CD4-positive, alpha-beta T cell (primary cell): Measurements from ENCODE around the gene ABHD14A. TPM values are rescaled to one million over a fixed set of nuclear protein-coding genes. Genes with fewer than 3 reads are reported as not detected.
"Not testable (repeated sequence)": the region's sequence is repeated elsewhere in the genome, so short reads cannot be mapped to it uniquely, and the experiment has no call there.

ENCODE experiments used
- ATAC-seq: fragments of 200-7000 bp; cut with Tn5 transposase; one replicate; pipeline ENCODE4 v1.10.0; 2022; ENCODE audit warnings: mild to moderate bottlenecking; ENCODE audit not compliant: poor library complexity
- CTCF ChIA-PET: fragments of 350-600 bp; sonication (Branson Sonifier 250); formaldehyde crosslinking; loops from one replicate; lab custom pipeline; 2021; ENCODE audit warnings: antibody characterized with exemption, inconsistent platforms; lab: Charles Lee
- POLR2A ChIA-PET: fragments of 350-600 bp; sonication (Branson Sonifier 250); formaldehyde crosslinking; loops from one replicate; lab custom pipeline; 2021; ENCODE audit warnings: antibody characterized with exemption, inconsistent platforms; lab: Charles Lee
- DNase-seq, 14 experiments: peaks; one replicate each; pipeline ENCODE4 v3.0.0-alpha.2; 2013 to 2020; ENCODE audit warnings: mixed read lengths in 2 of 14
- H3K27ac ChIP-seq, 2 donors: one replicate each; pipeline versions ENCODE4 v1.5.1 to v1.7.0; 2013; ENCODE audit warnings: low read length in 2 of 2, low read depth in 1 of 2, mild to moderate bottlenecking in 1 of 2
- H3K27me3 ChIP-seq, 2 experiments: 1 replicate in 1 of 2; 2 replicates in 1 of 2; pipeline versions ENCODE4 v1.6.1 to v1.7.0; 2013; ENCODE audit warnings: low read length in 2 of 2, control low read depth in 1 of 2, mild to moderate bottlenecking in 1 of 2, moderate library complexity in 1 of 2; ENCODE audit not compliant: insufficient read depth in 2 of 2, control insufficient read depth in 1 of 2
- H3K36me3 ChIP-seq: one replicate; pipeline ENCODE4 v1.6.1; 2013; ENCODE audit warnings: low read length, control low read depth; ENCODE audit not compliant: insufficient read depth
- H3K4me1 ChIP-seq: one replicate; pipeline ENCODE4 v1.6.1; 2013; ENCODE audit warnings: low read length, control low read depth; ENCODE audit not compliant: insufficient read depth
- H3K4me3 ChIP-seq: one replicate; pipeline ENCODE4 v1.5.1; 2013; ENCODE audit warnings: mild to moderate bottlenecking, low read length, moderate library complexity
- H3K9me3 ChIP-seq, 2 experiments: 1 replicate in 1 of 2; 2 replicates in 1 of 2; pipeline versions ENCODE4 v1.6.1 to v1.7.0; 2013; ENCODE audit warnings: low read length in 2 of 2, mild to moderate bottlenecking in 2 of 2, control low read depth in 1 of 2, moderate library complexity in 1 of 2; ENCODE audit not compliant: control insufficient read depth in 1 of 2, insufficient read depth in 1 of 2
- H3K27ac Mint-ChIP-seq: one replicate; pipeline ENCODE4 v1.8.0; 2020; ENCODE audit warnings: mixed read lengths
- H3K27me3 Mint-ChIP-seq: one replicate; pipeline ENCODE4 v1.8.0; 2021; ENCODE audit warnings: mixed read lengths
- H3K36me3 Mint-ChIP-seq: one replicate; pipeline ENCODE4 v1.8.0; 2021; ENCODE audit warnings: low read depth, mixed read lengths
- H3K4me1 Mint-ChIP-seq: one replicate; pipeline ENCODE4 v1.8.0; 2021; ENCODE audit warnings: low read depth, mixed read lengths
- H3K4me3 Mint-ChIP-seq: one replicate; pipeline ENCODE4 v1.8.0; 2020; ENCODE audit warnings: mild to moderate bottlenecking, mixed read lengths
- H3K9me3 Mint-ChIP-seq: one replicate; pipeline ENCODE4 v1.8.0; 2020; ENCODE audit warnings: mixed read lengths
- CTCF ChIP-seq: fragments of 200-600 bp; IDR thresholded peaks from one replicate; pipeline ENCODE4 v1.8.0; 2022; ENCODE audit warnings: antibody characterized with exemption, mild to moderate bottlenecking
- intact Hi-C, 2 experiments: fragments of 100-400 bp; cut with DNase I in 1 of 2; cut with micrococcal nuclease in 1 of 2; formaldehyde crosslinking; loops; one replicate each; pipeline versions ENCODE4 v1.15.1 to v1.9.0; 2023 to 2025; cut with DNase I, micrococcal nuclease
- total RNA-seq, 174 experiments: library from RNA in 2 of 174; stranded (reverse) in 2 of 174; gene quantifications; one replicate each; pipeline ENCODE4 v1.2.3 and lab custom pipeline; 2021 to 2026

ABHD14A gene
- total RNA-seq, 2 experiments from 2014 or later: 9.5 to 10.6 TPM

GRCh38 chr3:51987568-51987967, 12.7 kb downstream of the ABHD14A start:
- Mint-ChIP-seq H3K9me3 (no peaks in the 10 kb centered on the region), H3K27ac (no peak overlapping the region), H3K4me3 (no peak overlapping the region), H3K4me1 (peaks cover 22% of the 10 kb centered on the region), H3K36me3 (peaks cover 11% of the 10 kb centered on the region), H3K27me3 (no peaks in the 10 kb centered on the region)
- ChIA-PET CTCF (interaction anchor here (2.1 kb wide), 1 partner anchor 13 kb away, joined by 11 read pairs; the partner anchor contains the start of genes ABHD14A and ABHD14B), POLR2A (no interaction called here)
- Histone ChIP-seq H3K36me3 (peaks cover 10% of the 10 kb centered on the region), H3K9me3 (no peaks in the 10 kb centered on the region), H3K4me1 (peaks cover 29% of the 10 kb centered on the region), H3K4me3 (no peak overlapping the region), H3K27ac (no peak overlapping the region), H3K27me3 (no peaks in the 10 kb centered on the region)
- ATAC-seq: no peak
- intact Hi-C loops: no loop called here
- no peak for TF ChIP-seq CTCF
- no peak for DNase-seq

- peaks cover 18% of the 10 kb centered on the region for H3K36me3 ChIP-seq
- H3K27me3 ChIP-seq: no peaks in the 10 kb centered on the region
- Mint-ChIP-seq H3K4me3 (no peak overlapping the region), H3K27me3 (no peaks in the 10 kb centered on the region), H3K36me3 (peaks cover 18% of the 10 kb centered on the region), H3K4me1 (peaks cover 17% of the 10 kb centered on the region), H3K27ac (no peak overlapping the region), H3K9me3 (no peaks in the 10 kb centered on the region)
- CTCF ChIA-PET: no interaction called here
- ATAC-seq (no peak), DNase-seq (no peak)
- peaks cover 25% of the 10 kb centered on the region for H3K4me1 ChIP-seq
- H3K4me3 ChIP-seq: no peak overlapping the region
- H3K27ac ChIP-seq: no peak overlapping the region
- intact Hi-C loops: no loop called here
- H3K9me3 ChIP-seq: no peaks in the 10 kb centered on the region
- TF ChIP-seq CTCF: no peak
- POLR2A ChIA-PET: no interaction called here
Measured at GRCh38 chr3:51988286-51989146, 13.7 kb downstream of the ABHD14A start.

GRCh38 chr3:51990501-51990971, 15.7 kb downstream of the ABHD14A start:
- CTCF ChIA-PET, DNase-seq, H3K27me3 ChIP-seq, H3K4me3 ChIP-seq, H3K27ac ChIP-seq, H3K9me3 ChIP-seq, H3K27me3 Mint-ChIP-seq, H3K4me3 Mint-ChIP-seq, H3K9me3 Mint-ChIP-seq, ATAC-seq, H3K27ac Mint-ChIP-seq: not testable (repeated sequence)
- POLR2A ChIA-PET: interaction anchor here (0.6 to 2.9 kb wide), 2 partner anchors 8 to 549 kb away, joined by 3 to 13 read pairs; partner anchors contain the start of gene ACY1
- intact Hi-C loops: loop anchor here in 1 of 2 experiments (10.0 kb wide), 1 partner anchor 714 kb away; the partner anchor contains the start of genes GLT8D1 and SPCS1
- H3K36me3 Mint-ChIP-seq: peaks cover 37% of the 10 kb centered on the region
- peaks cover 26% of the 10 kb centered on the region for H3K4me1 Mint-ChIP-seq
- H3K4me1 ChIP-seq: peaks cover 34% of the 10 kb centered on the region
- H3K36me3 ChIP-seq: peaks cover 34% of the 10 kb centered on the region
